ENCODE measurements around the gene APMAP. TPM values are rescaled to one million over a fixed set of nuclear protein-coding genes. Genes with fewer than 3 reads are reported as not detected.

APMAP gene
- total and polyA plus RNA-seq, 2 of the 13 experiments (the other 11 are each of a cell fraction or from before 2014, with no cell fraction given) = 168 to 214 TPM

DNA sequence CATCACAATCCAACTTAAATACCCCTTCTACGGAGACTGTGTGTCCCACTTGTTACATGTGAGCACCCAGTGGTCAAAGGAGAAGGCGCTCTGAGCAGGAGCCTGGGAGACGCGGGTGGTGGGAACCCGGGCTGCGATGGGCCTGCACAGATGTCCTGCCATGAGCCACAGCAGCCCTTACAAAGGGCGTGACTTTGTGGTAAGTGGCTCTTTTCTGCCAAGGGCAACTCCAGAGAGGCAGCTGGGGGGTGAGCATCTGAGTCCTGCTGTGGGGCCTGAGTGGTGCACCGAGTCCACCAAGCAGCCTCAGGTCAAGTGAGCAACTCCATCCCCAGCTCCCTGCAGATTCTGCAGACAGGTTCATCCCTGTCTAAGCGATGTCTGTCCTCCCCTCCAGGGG lies 77.1 kb downstream of the APMAP start:
- intact Hi-C loops (cut with micrococcal nuclease; ENCODE audit: unreplicated experiment) = no loop called here
- no peak for ATAC-seq
- CTCF ChIA-PET (ENCODE audit: low intra/inter-chr PET ratio, low total read pairs) = no interaction called here

More for the DNA sequence above, 77.1 kb downstream of the APMAP start:
- TF ChIP-seq MXI1 (IDR thresholded peaks at IDR 0.05; ENCODE audit: borderline replicate concordance, low read depth, low read length) (no peak), BORCS8-MEF2B (CRISPR knock-in tag; IDR thresholded peaks at IDR 0.05) (no peak), FOXP1 (IDR thresholded peaks at IDR 0.05) (no peak), FOXP1 (CRISPR knock-in tag; IDR thresholded peaks at IDR 0.05) (no peak), ZNF749 (CRISPR knock-in tag; IDR thresholded peaks at IDR 0.05; ENCODE audit: borderline replicate concordance) (no peak), RFX1 (IDR thresholded peaks at IDR 0.05) (no peak), SNAPC4 (CRISPR knock-in tag; IDR thresholded peaks at IDR 0.05) (no peak), DR1 (CRISPR knock-in tag; IDR thresholded peaks at IDR 0.05) (no peak), MEIS2 (CRISPR knock-in tag; IDR thresholded peaks at IDR 0.05) (no peak), MEIS1 (CRISPR knock-in tag; IDR thresholded peaks at IDR 0.05; ENCODE audit: borderline replicate concordance) (no peak), MED8 (CRISPR knock-in tag; IDR thresholded peaks at IDR 0.05; ENCODE audit: insufficient replicate concordance) (no peak), SMARCE1 (IDR thresholded peaks at IDR 0.05; ENCODE audit: borderline replicate concordance) (no peak), REXO4 (CRISPR knock-in tag; IDR thresholded peaks at IDR 0.05; ENCODE audit: borderline replicate concordance) (no peak), PCBP2 (optimal IDR thresholded peaks at IDR 0.05; ENCODE audit: low read depth, low read length, poor library complexity, severe bottlenecking) (no peak), ZNF34 (CRISPR knock-in tag; IDR thresholded peaks at IDR 0.05; ENCODE audit: borderline replicate concordance) (no peak), ZBTB20 (CRISPR knock-in tag; IDR thresholded peaks at IDR 0.05; ENCODE audit: borderline replicate concordance, low read depth) (no peak)
- TF ChIP-seq, protein P1, sequence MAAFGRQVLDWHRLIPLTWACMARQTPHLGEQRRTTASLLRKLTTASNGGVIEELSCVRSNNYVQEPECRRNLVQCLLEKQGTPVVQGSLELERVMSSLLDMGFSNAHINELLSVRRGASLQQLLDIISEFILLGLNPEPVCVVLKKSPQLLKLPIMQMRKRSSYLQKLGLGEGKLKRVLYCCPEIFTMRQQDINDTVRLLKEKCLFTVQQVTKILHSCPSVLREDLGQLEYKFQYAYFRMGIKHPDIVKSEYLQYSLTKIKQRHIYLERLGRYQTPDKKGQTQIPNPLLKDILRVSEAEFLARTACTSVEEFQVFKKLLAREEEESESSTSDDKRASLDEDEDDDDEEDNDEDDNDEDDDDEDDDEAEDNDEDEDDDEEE (CRISPR knock-in tag; IDR thresholded peaks at IDR 0.05) = no peak
- TF ChIP-seq, protein P2, sequence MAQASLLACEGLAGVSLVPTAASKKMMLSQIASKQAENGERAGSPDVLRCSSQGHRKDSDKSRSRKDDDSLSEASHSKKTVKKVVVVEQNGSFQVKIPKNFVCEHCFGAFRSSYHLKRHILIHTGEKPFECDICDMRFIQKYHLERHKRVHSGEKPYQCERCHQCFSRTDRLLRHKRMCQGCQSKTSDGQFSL (CRISPR knock-in tag; IDR thresholded peaks at IDR 0.05) = no peak
- TF ChIP-seq, protein P3, sequence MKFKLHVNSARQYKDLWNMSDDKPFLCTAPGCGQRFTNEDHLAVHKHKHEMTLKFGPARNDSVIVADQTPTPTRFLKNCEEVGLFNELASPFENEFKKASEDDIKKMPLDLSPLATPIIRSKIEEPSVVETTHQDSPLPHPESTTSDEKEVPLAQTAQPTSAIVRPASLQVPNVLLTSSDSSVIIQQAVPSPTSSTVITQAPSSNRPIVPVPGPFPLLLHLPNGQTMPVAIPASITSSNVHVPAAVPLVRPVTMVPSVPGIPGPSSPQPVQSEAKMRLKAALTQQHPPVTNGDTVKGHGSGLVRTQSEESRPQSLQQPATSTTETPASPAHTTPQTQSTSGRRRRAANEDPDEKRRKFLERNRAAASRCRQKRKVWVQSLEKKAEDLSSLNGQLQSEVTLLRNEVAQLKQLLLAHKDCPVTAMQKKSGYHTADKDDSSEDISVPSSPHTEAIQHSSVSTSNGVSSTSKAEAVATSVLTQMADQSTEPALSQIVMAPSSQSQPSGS (CRISPR knock-in tag; IDR thresholded peaks at IDR 0.05) = no peak
- H3K36me3 ChIP-seq (replicated peaks in 1 of 2; ENCODE audit: control insufficient read depth in 1 of 2, insufficient read depth in 2 of 2, low read length in 2 of 2) = no peaks in the 10 kb centered on the region
- no peak overlapping the region for H2AFZ ChIP-seq (ENCODE audit: low read length)
- H3K9me3 ChIP-seq (ENCODE audit: low read length) = no peaks in the 10 kb centered on the region
- H4K20me1 ChIP-seq (ENCODE audit: insufficient read depth, low read length) = no peaks in the 10 kb centered on the region
- no peak overlapping the region for H3K4me2 ChIP-seq (ENCODE audit: low read depth, low read length)
- DNase-seq (ENCODE audit: low spot score) (no peak), FAIRE-seq (no peak)
- no peaks in the 10 kb centered on the region for H3K79me2 ChIP-seq (ENCODE audit: insufficient read depth, low read length)
- 45% methylated on average over 8 of the region's 9 CpGs for WGBS (ENCODE audit: low lambda C conversion rate)
- in situ Hi-C loops (cut with HindIII; ENCODE audit: extremely low pct_ligation_motif_present, low pct_unique_long_range_greater_than_20kb) = loop anchor here (5.0 to 25.0 kb wide), 4 partner anchors 128 to 978 kb away; no protein-coding TSS in a partner anchor
- no peak overlapping the region for H3K4me3 ChIP-seq (replicated peaks in 1 of 3; ENCODE audit: insufficient read depth in 1 of 3, low read depth in 2 of 3, low read length in 3 of 3)
- POLR2A ChIA-PET = no interaction called here
- BruUV-seq (replicated peaks) = no TSS peak
- no peak overlapping the region for H3K9ac ChIP-seq (ENCODE audit: insufficient read depth, low read depth, low read length)
- peaks cover 10% of the 10 kb centered on the region; the same call in 1 of the 2 replicates for H3K4me1 ChIP-seq (ENCODE audit: insufficient read depth, low read length)
- H3K27ac ChIP-seq (ENCODE audit: extremely low read length, insufficient read depth, low read length) = no peak overlapping the region
- H3K27me3 ChIP-seq (ENCODE audit: control insufficient read depth in 1 of 2, insufficient read depth in 2 of 2, low read length in 2 of 2) = peaks cover 11 to 53% of the 10 kb centered on the region in 2 experiments

Measured in HepG2 (cell line).